ENCODE measurements around the gene PDE8A. TPM values are rescaled to one million over a fixed set of nuclear protein-coding genes. Genes with fewer than 3 reads are reported as not detected.

Gene PDE8A
- total RNA-seq, 1 experiment from 2014 or later, result 44.2 TPM

Other genes starting within 250 kb of the PDE8A start
- 12.3 and 13.0 TPM in 2 replicates for gene ZNF592, start 233.3 kb upstream of the PDE8A start, total RNA-seq (2014; rRNA removed)
- 2.4 and 6.9 TPM in 2 replicates for gene ALPK3, start 164.5 kb upstream of the PDE8A start, total RNA-seq (2014; rRNA removed)
- 0.58 and 1.1 TPM in 2 replicates for gene SLC28A1, start 97.2 kb upstream of the PDE8A start, total RNA-seq (2014; rRNA removed)

Measured in PC-3 (cell line).